AG04450 (cell line): Measurements from ENCODE around the gene MYO7B. TPM values are rescaled to one million over a fixed set of nuclear protein-coding genes. Genes with fewer than 3 reads are reported as not detected.

ENCODE experiments used
- CTCF ChIA-PET: fragments of 300-600, 350-600 bp; formaldehyde crosslinking; extraction: SDS; loops from one replicate; lab custom pipeline; 2022; ENCODE audit warnings: antibody characterized with exemption, inconsistent platforms; lab: Charles Lee
- POLR2A ChIA-PET: fragments of 350-600 bp; formaldehyde crosslinking; extraction: SDS; loops from one replicate; lab custom pipeline; 2021; ENCODE audit warnings: antibody characterized with exemption, inconsistent platforms; lab: Yijun Ruan, JAX
- DNase-seq: peaks from one replicate; pipeline ENCODE4 v3.0.0-alpha.2; 2011; ENCODE audit warnings: low read depth, low spot score
- H3K27ac ChIP-seq: one replicate; pipeline ENCODE4 v1.5.1; 2012; ENCODE audit warnings: low read depth, low read length, control low read depth
- H3K27me3 ChIP-seq: one replicate; pipeline ENCODE4 v1.6.0; 2012; ENCODE audit warnings: low read length; ENCODE audit not compliant: control insufficient read depth, insufficient read depth
- H3K4me3 ChIP-seq: 2 replicates; pipeline ENCODE4 v1.5.1; 2011; ENCODE audit warnings: mild to moderate bottlenecking, low read depth, low read length, control low read depth
- H3K9me3 ChIP-seq: 2 replicates; pipeline ENCODE4 v1.5.1; 2012; ENCODE audit warnings: low read length; ENCODE audit not compliant: control insufficient read depth, insufficient read depth
- CTCF ChIP-seq: IDR thresholded peaks from 2 replicates; pipeline ENCODE4 v1.5.1; 2011; ENCODE audit warnings: low read depth, low read length, control low read depth, inconsistent platforms
- polyA plus RNA-seq: library from polyadenylated mRNA; depleted of rRNA; stranded (reverse); fragments of >200 nt; gene quantifications from 2 replicates; pipeline ENCODE4 v1.2.3, GENCODE V29; 2011

The MYO7B gene
- polyA plus RNA-seq, 1 experiment: 0.02 TPM

- DNase-seq: no peak
- ChIA-PET POLR2A (no interaction called here), CTCF (no interaction called here)
- Histone ChIP-seq H3K27ac (no peak overlapping the region), H3K9me3 (no peaks in the 10 kb centered on the region; the same call in 1 of the 2 replicates), H3K4me3 (no peak overlapping the region), H3K27me3 (peaks cover 52% of the 10 kb centered on the region)
- TF ChIP-seq CTCF: no peak
These were observed 9.7 kb downstream of the MYO7B start for GRCh38 chr2:127545189-127545588.

GRCh38 chr2:127545796-127546195 lies 10.3 kb downstream of the MYO7B start:
- no peak for DNase-seq
- Histone ChIP-seq H3K9me3 (no peaks in the 10 kb centered on the region; the same call in 1 of the 2 replicates), H3K27ac (no peak overlapping the region), H3K27me3 (peaks cover 46% of the 10 kb centered on the region), H3K4me3 (no peak overlapping the region)
- TF ChIP-seq CTCF: no peak
- CTCF ChIA-PET: no interaction called here
- POLR2A ChIA-PET: no interaction called here

GRCh38 chr2:127546797-127547196 lies 11.3 kb downstream of the MYO7B start:
- TF ChIP-seq CTCF: no peak
- Histone ChIP-seq H3K4me3 (no peak overlapping the region), H3K27ac (no peak overlapping the region), H3K9me3 (no peaks in the 10 kb centered on the region; the same call in 1 of the 2 replicates), H3K27me3 (peaks cover 48% of the 10 kb centered on the region)
- ChIA-PET POLR2A (no interaction called here), CTCF (no interaction called here)
- no peak for DNase-seq

GRCh38 chr2:127551221-127551930 lies 15.9 kb downstream of the MYO7B start:
- no peak overlapping the region for H3K4me3 ChIP-seq
- CTCF ChIA-PET: no interaction called here
- no peaks in the 10 kb centered on the region for H3K9me3 ChIP-seq
- no peak for TF ChIP-seq CTCF
- no peak for DNase-seq
- POLR2A ChIA-PET: no interaction called here
- H3K27ac ChIP-seq: no peak overlapping the region
- H3K27me3 ChIP-seq: peaks cover 46% of the 10 kb centered on the region

GRCh38 chr2:127552336-127552735 lies 16.9 kb downstream of the MYO7B start:
- no peak for DNase-seq
- ChIA-PET CTCF (no interaction called here), POLR2A (no interaction called here)
- no peak for TF ChIP-seq CTCF
- Histone ChIP-seq H3K27ac (no peak overlapping the region), H3K27me3 (peaks cover 36% of the 10 kb centered on the region), H3K9me3 (no peaks in the 10 kb centered on the region), H3K4me3 (no peak overlapping the region)
